Measurements from ENCODE around the gene KLHL8. TPM values are rescaled to one million over a fixed set of nuclear protein-coding genes. Genes with fewer than 3 reads are reported as not detected.

The KLHL8 gene
- total RNA-seq, 1 donor from 2014 or later = 11.7 TPM

DNA sequence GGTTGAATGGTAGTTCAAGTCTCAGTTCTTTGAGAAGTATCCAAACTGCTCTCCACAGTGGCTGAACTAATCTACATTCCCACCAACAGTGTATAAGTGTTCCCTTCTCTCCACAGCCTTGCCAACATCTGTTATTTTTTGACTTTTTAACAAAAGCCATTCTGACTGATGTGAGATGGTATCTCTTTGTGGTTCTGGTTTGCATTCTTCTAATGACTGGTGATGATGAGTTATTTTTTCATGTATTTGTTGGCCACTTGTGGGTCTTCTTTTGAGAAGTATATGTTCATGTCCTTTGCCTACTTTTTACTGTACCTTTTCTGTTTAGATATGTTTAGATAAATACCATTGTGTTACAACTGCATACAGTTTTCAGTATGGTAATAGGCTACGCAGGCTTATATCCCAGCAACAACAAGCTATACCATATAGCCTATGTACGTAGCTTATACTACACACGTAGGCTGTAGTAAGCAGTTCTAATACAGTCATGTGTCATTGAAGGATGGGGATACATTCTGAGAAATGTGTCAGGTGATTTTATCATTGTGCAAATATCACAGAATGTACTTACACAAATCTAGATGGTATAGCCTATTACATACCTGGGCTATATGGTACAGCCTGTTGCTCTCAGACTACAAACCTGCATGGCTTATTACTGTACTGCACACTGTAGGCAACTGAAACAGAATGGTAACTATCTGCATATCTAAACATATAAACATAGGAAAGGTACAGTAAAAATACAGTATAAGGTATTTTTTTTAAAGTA, 28.1 kb downstream of the KLHL8 start:
- intact Hi-C loops (cut with micrococcal nuclease) = no loop called here
- no peaks in the 10 kb centered on the region for H3K4me1 ChIP-seq

DNA sequence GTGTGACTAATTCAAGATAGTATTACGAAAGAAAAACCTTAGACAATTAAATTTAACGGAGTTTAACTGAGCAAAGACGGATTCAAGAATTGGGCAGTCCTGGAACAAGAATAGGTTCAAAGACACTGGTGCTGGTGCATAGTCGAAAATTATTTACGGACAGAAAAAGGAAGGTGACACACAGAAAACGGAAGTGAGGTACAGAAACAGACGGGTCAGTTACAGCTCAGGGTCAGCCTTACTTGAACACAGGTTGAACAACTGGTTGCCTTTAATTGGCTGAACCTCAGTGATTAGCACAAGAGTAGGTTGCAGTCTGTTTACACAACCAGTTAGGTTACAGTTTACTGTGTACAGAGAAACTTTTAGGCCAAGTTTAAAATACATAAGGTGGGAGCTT, 31.5 kb downstream of the KLHL8 start:
- no peaks in the 10 kb centered on the region for H3K27me3 ChIP-seq (ENCODE audit: low read depth)
- no peak for DNase-seq
- H3K27ac ChIP-seq (replicated peaks) = no peak overlapping the region
- intact Hi-C loops (cut with micrococcal nuclease) = no loop called here
- H3K4me1 ChIP-seq = no peaks in the 10 kb centered on the region
- H3K4me3 ChIP-seq = no peak overlapping the region
- TF ChIP-seq, protein P1, sequence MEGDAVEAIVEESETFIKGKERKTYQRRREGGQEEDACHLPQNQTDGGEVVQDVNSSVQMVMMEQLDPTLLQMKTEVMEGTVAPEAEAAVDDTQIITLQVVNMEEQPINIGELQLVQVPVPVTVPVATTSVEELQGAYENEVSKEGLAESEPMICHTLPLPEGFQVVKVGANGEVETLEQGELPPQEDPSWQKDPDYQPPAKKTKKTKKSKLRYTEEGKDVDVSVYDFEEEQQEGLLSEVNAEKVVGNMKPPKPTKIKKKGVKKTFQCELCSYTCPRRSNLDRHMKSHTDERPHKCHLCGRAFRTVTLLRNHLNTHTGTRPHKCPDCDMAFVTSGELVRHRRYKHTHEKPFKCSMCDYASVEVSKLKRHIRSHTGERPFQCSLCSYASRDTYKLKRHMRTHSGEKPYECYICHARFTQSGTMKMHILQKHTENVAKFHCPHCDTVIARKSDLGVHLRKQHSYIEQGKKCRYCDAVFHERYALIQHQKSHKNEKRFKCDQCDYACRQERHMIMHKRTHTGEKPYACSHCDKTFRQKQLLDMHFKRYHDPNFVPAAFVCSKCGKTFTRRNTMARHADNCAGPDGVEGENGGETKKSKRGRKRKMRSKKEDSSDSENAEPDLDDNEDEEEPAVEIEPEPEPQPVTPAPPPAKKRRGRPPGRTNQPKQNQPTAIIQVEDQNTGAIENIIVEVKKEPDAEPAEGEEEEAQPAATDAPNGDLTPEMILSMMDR (IDR thresholded peaks at IDR 0.05; ENCODE audit: borderline replicate concordance) = no peak
- no peaks in the 10 kb centered on the region for H3K9me3 ChIP-seq (replicated peaks)
- no peaks in the 10 kb centered on the region for H3K36me3 ChIP-seq

More for the DNA sequence above, 28.1 kb downstream of the KLHL8 start:
- no peak for DNase-seq
- Histone ChIP-seq H3K4me3 (no peak overlapping the region), H3K27ac (replicated peaks) (no peak overlapping the region), H3K27me3 (ENCODE audit: low read depth) (no peaks in the 10 kb centered on the region), H3K9me3 (replicated peaks) (no peaks in the 10 kb centered on the region), H3K36me3 (no peaks in the 10 kb centered on the region)
- TF ChIP-seq, protein P1 (IDR thresholded peaks at IDR 0.05; ENCODE audit: borderline replicate concordance) = no peak

DNA sequence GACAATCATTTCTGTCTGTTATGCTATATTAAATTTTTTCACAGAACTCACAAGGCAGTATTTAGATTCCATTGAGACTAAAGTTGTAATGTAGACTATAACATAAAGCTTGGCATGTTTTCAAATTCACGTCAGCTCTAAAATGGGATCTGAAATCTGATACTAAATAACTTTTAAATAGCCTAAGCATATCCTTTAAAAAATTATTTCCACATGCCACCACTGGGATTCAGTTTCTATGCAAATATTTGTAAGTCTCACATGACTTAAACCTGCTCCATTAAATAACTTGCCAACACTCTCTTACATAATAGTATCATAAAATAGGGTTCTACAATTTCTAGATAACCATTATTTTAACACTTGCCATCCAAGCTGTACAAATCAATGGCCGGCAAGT, 32.4 kb downstream of the KLHL8 start:
- no peaks in the 10 kb centered on the region for H3K36me3 ChIP-seq
- no peak overlapping the region for H3K4me3 ChIP-seq
- no peaks in the 10 kb centered on the region for H3K27me3 ChIP-seq (ENCODE audit: low read depth)
- TF ChIP-seq, protein P1 (IDR thresholded peaks at IDR 0.05; ENCODE audit: borderline replicate concordance) = no peak
- H3K4me1 ChIP-seq = no peaks in the 10 kb centered on the region
- no peak for DNase-seq
- H3K27ac ChIP-seq (replicated peaks) = no peak overlapping the region
- intact Hi-C loops (cut with micrococcal nuclease) = no loop called here
- no peaks in the 10 kb centered on the region for H3K9me3 ChIP-seq (replicated peaks)

DNA sequence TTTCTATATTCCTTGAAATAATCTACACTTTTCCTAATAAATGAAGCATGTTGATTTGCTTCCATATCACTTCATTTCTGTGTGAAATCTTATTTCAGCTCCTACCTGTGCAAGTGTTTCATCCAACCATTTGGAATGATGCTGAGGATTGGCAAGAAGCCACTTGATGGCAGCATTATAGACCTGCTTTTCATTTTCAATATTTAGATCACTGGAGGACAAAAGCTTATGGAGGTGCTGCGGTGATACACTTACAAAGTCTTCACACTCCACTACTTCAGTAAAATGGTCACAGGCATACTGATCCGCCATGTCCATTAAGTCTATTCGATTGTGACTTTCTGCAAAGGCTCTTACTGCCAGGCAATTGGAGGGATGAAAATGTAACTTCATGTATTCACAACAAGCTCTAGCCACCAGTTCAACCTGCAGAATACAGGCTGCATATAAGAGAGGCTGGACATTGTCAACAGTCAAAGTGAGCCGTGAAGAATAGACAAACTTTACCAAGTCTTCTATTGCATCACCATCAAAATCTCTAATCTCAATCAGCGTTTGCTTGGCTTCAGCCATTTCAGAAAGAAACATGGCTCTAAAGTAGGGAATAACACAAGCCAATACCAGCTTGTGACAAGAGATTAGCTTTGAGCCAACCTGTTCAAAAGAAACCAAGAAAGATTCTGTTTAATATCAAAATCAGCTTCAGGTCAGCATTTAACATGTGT, 35.1 kb downstream of the KLHL8 start:
- TF ChIP-seq, protein P1 (IDR thresholded peaks at IDR 0.05; ENCODE audit: borderline replicate concordance) = no peak
- intact Hi-C loops (cut with micrococcal nuclease) = no loop called here
- H3K4me1 ChIP-seq = no peaks in the 10 kb centered on the region
- H3K9me3 ChIP-seq (replicated peaks) = no peaks in the 10 kb centered on the region
- H3K27ac ChIP-seq (replicated peaks) = no peak overlapping the region
- H3K27me3 ChIP-seq (ENCODE audit: low read depth) = no peaks in the 10 kb centered on the region
- no peak for DNase-seq
- H3K36me3 ChIP-seq = no peaks in the 10 kb centered on the region
- no peak overlapping the region for H3K4me3 ChIP-seq

DNA sequence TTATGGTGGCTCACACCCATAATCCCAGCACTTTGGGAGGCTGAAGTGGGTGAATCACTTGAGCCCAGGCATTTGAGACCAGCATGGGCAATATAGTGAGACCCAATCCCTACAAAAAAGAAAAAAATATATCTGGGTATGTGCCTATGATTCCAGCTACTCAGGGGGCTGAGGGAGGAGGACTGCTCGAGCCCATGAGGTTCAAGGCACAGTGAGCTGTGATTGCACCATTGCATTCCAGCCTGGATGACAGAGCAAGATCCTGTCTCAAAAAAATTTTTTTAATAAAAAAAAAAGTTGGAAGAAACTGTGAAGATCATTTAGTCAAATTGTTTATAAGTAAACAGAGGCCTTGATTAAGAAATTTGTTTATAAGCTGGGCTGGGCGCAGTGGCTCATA, 39.7 kb downstream of the KLHL8 start:
- no peaks in the 10 kb centered on the region for H3K9me3 ChIP-seq (replicated peaks)
- no peak for DNase-seq
- no peak overlapping the region for H3K27ac ChIP-seq (replicated peaks)
- no peaks in the 10 kb centered on the region for H3K27me3 ChIP-seq (ENCODE audit: low read depth)
- TF ChIP-seq, protein P1 (IDR thresholded peaks at IDR 0.05; ENCODE audit: borderline replicate concordance) = no peak
- intact Hi-C loops (cut with micrococcal nuclease) = no loop called here
- no peaks in the 10 kb centered on the region for H3K4me1 ChIP-seq
- H3K4me3 ChIP-seq = no peak overlapping the region
- peaks cover 8% of the 10 kb centered on the region for H3K36me3 ChIP-seq

Measured in left ventricle myocardium inferior (tissue), 1 donor.